ENCODE measurements around the gene EXD3.

Gene EXD3

DNA sequence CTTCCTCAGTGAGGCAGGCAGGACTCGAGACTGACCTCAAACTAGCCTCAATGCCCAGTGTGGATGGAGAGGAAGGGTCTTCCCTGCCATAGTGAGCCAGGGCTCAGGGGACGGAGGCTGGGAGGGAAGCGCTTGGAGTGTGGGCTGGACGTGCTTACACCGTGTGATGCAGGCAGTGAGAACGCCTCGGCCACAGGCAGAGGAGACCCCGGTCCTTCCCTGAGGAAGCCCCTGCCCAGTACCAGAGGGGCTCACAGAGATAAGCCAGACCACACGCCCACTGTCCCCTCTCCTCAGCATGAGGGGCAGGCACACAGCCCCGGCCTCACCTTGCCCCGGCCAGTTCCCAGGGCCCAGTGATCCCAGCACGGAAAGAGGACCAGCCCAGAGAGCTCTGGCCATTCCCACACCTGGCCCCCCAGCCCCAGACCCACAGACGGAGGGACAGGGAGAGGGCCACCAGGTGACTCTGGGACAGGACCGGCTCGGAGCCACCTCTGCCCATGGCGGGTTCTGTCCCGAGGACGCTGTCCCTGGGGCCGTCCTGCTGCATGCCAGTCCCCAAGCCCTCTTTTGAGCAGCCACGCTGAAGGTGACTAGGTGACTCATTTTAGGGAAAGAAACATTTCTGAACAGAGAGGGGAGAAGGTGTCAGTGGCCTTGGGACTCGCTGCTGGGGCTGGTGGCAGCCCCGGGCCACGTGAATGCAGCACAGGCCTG, 42.2 kb upstream of the EXD3 start:
- TF ChIP-seq CTCF (IDR thresholded peaks at IDR 0.05; ENCODE audit: low read depth, low read length, missing control alignments) = no peak
- H3K4me3 ChIP-seq (ENCODE audit: low read depth, low read length) = no peak overlapping the region
- DNase-seq (ENCODE audit: low read depth) = no peak

DNA sequence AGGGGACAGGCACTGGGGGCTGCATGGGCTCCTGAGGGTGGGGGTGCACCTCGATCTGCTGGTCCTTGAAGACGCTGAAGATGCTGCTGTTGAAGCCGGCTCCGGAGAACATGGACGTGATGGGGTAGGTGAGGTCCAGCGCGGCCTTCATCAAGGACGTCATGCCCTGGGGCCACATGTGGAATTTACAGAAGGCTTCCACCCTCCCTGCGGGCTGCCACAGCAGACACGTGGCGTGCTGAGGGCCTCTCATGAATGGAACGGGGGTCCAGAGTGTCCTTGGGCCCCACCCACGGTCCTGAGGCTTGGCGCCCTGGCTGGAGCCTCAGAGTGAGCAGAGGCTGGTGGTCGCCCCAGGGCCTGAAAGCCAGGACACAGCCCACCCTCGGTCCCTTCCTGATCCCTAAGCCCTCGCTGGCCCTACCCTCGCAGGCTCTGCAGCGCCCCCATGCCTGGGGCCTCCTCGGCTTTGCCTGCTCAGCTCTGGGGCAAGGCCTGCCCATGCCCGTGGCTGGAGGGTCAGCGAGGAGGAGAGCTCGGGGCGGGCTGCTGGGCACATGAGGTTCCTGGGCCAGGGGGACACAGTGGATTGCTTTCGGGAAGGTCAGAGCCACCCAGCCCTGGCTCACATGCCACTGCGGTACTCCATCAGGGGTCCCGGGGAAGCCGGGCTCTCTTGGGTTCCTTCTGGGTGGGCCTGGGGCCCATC, 41.5 kb upstream of the EXD3 start:
- DNase-seq (ENCODE audit: low read depth) = no peak
- no peak for TF ChIP-seq CTCF (IDR thresholded peaks at IDR 0.05; ENCODE audit: low read depth, low read length, missing control alignments)
- H3K4me3 ChIP-seq (ENCODE audit: low read depth, low read length) = no peak overlapping the region

- TF ChIP-seq CTCF (IDR thresholded peaks at IDR 0.05; ENCODE audit: low read depth, low read length, missing control alignments) = no peak
- H3K4me3 ChIP-seq (ENCODE audit: low read depth, low read length) = no peak overlapping the region
- no peak for DNase-seq (ENCODE audit: low read depth)
Observed at GRCh38 chr9:137463931-137464290, 40.9 kb upstream of the EXD3 start.

DNA sequence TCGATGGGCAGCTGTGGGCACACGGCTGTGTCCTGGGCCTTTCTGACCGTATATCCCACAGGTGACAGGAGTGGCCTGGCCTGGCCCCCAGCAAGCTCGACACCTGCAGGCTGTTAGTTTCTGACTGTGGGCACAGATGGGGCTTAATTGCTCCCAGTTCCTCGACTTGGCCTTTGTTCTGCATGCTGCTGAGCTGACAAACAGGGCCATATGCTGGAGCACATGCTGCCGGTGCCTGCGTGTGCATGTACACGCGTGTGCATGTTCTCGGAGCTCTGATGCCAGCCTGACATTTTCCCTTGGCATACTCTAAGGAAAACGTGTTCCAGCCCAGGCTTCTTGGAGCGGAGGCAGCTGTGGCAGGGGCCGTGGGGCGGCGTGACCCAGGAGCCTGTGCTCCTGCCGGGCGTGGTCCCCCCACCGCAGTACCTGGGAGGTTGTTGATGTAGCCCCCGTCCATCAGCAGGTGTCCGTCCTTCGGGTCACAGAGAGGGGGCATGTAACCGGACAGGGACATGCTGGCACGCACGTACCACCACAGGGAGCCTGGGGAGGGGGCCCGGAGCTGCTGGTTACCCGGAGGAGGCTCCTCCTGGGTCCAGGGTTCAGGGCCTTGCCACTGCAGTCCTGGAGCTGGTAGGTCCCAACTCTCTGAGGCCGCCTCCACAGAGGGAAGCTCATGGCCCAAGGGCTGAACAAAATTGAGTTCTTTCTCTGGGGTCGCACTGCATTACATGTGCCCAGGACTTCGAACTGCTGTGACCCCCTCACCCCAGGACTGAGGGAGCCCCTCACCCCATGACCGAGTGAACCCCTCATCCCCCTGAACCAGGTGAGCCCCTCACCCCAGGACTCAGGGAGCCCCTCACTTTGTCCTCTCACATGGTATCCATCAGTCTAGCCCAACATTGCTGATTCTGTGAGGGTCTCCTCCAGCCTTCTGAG, 40.3 kb upstream of the EXD3 start:
- no peak for TF ChIP-seq CTCF (IDR thresholded peaks at IDR 0.05; ENCODE audit: low read depth, low read length, missing control alignments)
- no peak for DNase-seq (ENCODE audit: low read depth)
- no peak overlapping the region for H3K4me3 ChIP-seq (ENCODE audit: low read depth, low read length)

- no peak for DNase-seq (ENCODE audit: low read depth)
- peak overlapping the region; percentile 38 for H3K4me3 ChIP-seq (ENCODE audit: low read depth, low read length)
- TF ChIP-seq CTCF (IDR thresholded peaks at IDR 0.05; ENCODE audit: low read depth, low read length, missing control alignments) = no peak
Observed at GRCh38 chr9:137462396-137462985, 39.5 kb upstream of the EXD3 start.

GRCh38 chr9:137461663-137462395, 38.9 kb upstream of the EXD3 start:
- peak; percentile 73 for DNase-seq (ENCODE audit: low read depth)
- TF ChIP-seq CTCF (IDR thresholded peaks at IDR 0.05; ENCODE audit: low read depth, low read length, missing control alignments) = peak; percentile 22
- peak overlapping the region; percentile 38 for H3K4me3 ChIP-seq (ENCODE audit: low read depth, low read length)
